Astrocyte of the cerebellum (primary cell): ENCODE measurements around the gene AP5S1.

Source experiments
- DNase-seq: peaks from one replicate; pipeline ENCODE4 v3.0.0-alpha.2; 2011; ENCODE audit warnings: low read depth
- H3K4me3 ChIP-seq: 2 replicates; pipeline ENCODE4 v1.5.1; 2011; ENCODE audit warnings: mild to moderate bottlenecking, low read depth, low read length, moderate library complexity
- in situ Hi-C: cut with HindIII; loops from 2 replicates; pipeline ENCODE4 v1.10.0; 2017; ENCODE audit warnings: low sequenced_read_pairs
- TF ChIP-seq, protein P1 (sequence below): IDR thresholded peaks from 2 replicates; pipeline ENCODE4 v1.5.1; 2012; ENCODE audit warnings: low read length, low read depth, moderate library complexity, mild to moderate bottlenecking; ENCODE audit errors: missing control alignments

AP5S1 gene

DNA sequence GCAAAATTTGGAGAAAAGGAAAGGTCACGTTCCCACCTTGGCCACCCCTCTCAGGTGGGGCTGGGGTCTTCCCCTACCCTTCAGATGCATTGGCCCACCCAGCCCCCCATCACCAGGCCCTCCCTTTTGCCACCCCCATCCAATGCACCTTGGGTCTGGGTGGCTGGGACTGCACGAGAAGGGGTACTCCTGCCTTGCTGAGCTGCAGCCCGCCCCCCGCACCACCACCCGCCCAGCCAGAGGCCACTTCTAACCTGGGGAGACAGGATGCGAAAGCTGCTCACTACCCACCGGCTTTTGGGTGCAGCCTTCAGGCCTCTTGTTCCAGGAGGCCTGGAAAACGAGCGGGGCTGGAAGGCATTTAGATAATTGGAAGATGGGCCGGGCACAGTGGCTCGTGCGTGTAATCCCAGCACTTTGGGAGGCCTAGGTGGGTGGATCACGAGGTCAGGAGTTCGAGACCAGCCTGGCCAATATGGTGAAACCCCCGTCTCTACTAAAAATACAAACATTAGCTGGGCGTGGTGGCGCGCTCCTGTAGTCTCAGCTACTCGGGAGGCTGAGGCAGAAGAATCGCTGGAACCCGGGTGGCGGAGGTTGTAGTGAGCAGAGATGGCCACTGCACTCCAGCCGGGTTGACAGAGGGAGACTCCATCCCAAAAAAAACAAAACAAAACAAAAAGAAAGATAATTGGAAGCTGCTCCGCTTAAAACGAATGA lies 25.5 kb upstream of the AP5S1 start:
- H3K4me3 ChIP-seq = peak overlapping the region; percentile 58
- in situ Hi-C loops = no loop called here
- DNase-seq = no peak
- TF ChIP-seq, protein P1, sequence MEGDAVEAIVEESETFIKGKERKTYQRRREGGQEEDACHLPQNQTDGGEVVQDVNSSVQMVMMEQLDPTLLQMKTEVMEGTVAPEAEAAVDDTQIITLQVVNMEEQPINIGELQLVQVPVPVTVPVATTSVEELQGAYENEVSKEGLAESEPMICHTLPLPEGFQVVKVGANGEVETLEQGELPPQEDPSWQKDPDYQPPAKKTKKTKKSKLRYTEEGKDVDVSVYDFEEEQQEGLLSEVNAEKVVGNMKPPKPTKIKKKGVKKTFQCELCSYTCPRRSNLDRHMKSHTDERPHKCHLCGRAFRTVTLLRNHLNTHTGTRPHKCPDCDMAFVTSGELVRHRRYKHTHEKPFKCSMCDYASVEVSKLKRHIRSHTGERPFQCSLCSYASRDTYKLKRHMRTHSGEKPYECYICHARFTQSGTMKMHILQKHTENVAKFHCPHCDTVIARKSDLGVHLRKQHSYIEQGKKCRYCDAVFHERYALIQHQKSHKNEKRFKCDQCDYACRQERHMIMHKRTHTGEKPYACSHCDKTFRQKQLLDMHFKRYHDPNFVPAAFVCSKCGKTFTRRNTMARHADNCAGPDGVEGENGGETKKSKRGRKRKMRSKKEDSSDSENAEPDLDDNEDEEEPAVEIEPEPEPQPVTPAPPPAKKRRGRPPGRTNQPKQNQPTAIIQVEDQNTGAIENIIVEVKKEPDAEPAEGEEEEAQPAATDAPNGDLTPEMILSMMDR = no peak

DNA sequence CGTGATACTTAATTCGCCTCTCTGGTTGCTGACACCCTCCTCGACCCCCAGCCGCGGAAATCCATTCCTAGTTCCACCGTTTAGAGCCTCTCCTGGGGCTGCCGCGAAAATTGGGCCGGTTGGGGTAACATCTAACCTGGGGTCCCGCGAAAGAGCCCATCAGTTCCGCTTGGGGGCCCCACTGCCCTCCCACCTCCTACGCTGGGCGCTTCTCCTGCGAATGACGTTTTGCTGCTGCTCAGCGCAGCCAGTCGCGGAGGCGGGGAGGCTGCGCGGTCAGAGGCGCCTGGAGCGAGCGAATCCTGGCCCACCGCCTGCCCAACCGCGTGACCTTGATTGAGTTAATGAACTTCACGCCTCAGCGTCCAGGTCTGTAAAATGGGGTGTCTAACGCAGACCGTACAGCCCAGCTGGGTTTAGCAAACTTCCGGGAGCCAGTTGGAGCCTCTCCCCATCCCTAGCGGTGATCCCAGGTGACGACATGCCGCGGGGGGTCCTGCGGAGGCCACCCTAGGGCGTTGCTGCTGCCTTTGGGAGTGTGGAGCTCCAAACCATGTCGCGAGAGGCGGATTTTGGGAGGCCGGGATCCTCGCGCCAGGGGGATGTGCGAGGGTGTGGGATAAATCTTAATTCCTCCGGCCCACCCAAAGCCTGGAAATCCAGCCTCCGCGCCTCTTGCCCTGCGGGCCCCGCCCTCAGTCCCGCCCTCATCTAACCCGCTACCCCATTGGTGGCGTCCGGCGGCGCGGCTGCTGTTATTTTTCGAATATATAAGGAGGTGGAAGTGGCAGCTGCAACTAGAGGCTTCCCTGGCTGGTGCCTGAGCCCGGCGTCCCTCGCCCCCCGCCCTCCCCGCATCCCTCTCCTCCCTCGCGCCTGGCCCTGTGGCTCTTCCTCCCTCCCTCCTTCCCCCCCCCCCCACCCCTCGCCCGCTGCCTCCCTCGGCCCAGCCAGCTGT lies 24.6 kb upstream of the AP5S1 start, which contains the start of gene CDC25B:
Gene CDC25B (plus strand): TSS at position 800 of the 958 bp plus-strand sequence. CDS start 222 bp downstream, outside the sequence.
- TF ChIP-seq, protein P1 = peak; percentile 46
- DNase-seq = peak; percentile 66
- H3K4me3 ChIP-seq = peak within 1 kb of the TSS; percentile 58
- in situ Hi-C loops = no loop called here

DNA sequence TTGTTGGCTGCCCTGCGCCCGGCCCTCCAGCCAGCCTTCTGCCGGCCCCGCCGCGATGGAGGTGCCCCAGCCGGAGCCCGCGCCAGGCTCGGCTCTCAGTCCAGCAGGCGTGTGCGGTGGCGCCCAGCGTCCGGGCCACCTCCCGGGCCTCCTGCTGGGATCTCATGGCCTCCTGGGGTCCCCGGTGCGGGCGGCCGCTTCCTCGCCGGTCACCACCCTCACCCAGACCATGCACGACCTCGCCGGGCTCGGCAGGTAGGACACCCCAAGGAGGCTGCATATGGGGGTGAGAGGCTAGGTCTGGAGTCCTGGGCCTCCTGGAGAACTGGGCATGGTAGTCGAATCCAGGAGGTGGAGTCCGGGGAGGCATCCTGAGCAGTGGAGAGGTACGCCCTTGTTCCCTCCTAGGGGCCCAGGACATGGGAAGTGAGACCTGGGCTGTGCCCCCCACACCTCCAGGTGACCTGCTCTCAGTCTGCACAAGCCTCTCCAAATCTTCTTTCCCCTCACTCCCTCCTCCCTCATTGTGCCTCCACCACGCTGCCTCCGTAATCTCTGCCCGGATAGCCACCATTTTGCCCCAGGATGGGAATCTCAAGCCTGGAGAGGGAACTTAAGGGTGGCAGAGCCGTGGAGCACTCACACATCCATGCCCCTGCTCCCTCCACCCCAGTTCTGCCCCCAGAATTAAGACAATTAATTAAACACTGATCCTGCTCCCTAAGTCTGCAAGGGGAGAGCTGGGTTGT lies 23.7 kb upstream of the AP5S1 start:
- in situ Hi-C loops = no loop called here
- peak overlapping the region; percentile 58 for H3K4me3 ChIP-seq
- TF ChIP-seq, protein P1 = no peak
- no peak for DNase-seq

DNA sequence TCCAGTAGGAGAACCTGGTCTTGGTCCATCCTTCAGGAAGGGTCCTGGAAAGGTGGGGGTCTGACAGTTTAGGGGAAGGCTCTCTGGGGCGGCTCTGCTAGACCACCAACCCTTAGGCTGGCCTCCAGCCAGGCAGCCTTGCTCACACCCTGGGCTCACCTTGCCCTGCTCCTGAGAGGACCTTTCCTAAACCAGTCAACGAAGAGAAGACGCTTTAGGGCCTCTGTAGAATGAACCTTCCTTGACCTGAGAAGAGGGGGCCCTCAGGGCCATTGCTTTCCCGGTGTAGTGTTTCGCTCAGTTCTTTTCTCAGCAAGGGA lies 23.2 kb upstream of the AP5S1 start:
- TF ChIP-seq, protein P1 = no peak
- DNase-seq = no peak
- H3K4me3 ChIP-seq = peak overlapping the region; percentile 58
- in situ Hi-C loops = no loop called here

DNA sequence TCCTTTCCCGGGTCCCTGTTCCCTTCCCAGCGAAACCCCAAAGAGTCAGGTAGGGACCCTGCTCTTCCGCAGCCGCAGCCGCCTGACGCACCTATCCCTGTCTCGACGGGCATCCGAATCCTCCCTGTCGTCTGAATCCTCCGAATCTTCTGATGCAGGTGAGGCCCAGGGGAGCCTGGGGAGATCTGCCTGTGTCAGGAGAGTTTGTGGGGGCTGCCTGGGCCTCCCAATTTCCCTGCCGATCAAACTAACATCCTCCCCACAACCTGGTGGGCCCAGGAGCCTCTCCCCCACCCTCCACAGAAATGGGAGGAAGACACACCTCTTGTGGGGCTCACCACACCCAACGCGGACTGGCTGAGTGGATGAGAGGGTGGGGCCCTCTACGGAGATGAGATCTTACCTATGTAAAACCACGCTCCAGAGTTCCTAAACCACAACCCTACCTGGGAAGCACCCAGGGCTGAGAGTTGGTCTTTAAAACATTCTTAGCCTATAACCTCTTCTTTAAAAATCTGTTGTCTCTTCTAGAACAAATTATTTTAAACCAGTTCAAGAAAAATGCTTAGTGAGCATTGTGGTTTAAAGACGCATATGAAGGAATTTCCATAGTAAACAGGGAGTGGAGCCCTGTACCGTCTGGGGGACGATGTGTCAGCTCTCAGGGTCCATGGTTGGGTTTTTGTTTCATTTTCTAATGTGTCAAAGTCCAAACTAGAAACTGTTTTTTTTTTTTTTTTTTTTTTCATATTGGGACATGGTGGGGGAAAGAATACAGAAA lies 22.6 kb upstream of the AP5S1 start:
- H3K4me3 ChIP-seq = peak overlapping the region; percentile 58
- TF ChIP-seq, protein P1 = no peak
- no peak for DNase-seq
- in situ Hi-C loops = no loop called here

DNA sequence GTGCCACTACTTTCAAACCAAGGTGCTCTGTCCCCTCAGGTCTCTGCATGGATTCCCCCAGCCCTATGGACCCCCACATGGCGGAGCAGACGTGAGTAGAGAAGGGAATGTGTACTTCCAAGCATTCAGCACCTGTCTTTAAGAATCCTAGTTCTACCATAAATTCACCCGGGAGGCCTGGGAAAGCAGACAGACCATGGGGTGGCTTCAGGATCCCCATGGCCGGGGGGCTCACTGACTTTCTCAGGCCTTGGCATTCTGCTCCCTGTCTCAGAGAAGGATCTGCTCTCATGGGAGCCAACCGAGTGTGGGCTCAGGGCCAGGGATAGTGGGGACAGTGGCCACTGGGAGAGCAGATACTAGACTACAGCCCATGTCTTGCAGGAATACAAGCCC lies 22.0 kb upstream of the AP5S1 start:
- no peak for DNase-seq
- TF ChIP-seq, protein P1 = no peak
- in situ Hi-C loops = no loop called here
- peak overlapping the region; percentile 58 for H3K4me3 ChIP-seq
